HepG2 (cell line): ENCODE data around the gene DENND4A. TPM values are rescaled to one million over a fixed set of nuclear protein-coding genes. Genes with fewer than 3 reads are reported as not detected.

ENCODE experiments used
- ATAC-seq: fragments of 200-7000 bp; cut with Tn5 transposase; 3 replicates; pipeline ENCODE4 v1.9.1; 2020; ENCODE audit warnings: mild to moderate bottlenecking, moderate library complexity
- BruUV-seq: library from RNA; stranded (reverse); fragments of 400-500 nt; replicated peaks from 2 replicates; lab custom pipeline; 2021; lab: Mats Ljungman, UMichigan
- CTCF ChIA-PET: fragments of 300-600 bp; formaldehyde crosslinking; extraction: SDS; loops from one replicate; lab custom pipeline; 2021; ENCODE audit warnings: low total read pairs, inconsistent platforms, low intra/inter-chr PET ratio; lab: Yijun Ruan, JAX
- POLR2A ChIA-PET: fragments of 350-600 bp; sonication (Branson Sonifier 250); formaldehyde crosslinking; loops from one replicate; lab custom pipeline; 2020; ENCODE audit warnings: antibody characterized with exemption, inconsistent platforms; lab: Yijun Ruan, JAX
- DNase-seq: peaks from one replicate; pipeline ENCODE4 v3.0.0-alpha.2; 2015; ENCODE audit warnings: low spot score
- FAIRE-seq: peaks from 3 replicates; lab custom pipeline; 2011; peaks lifted over from hg19 to GRCh38; lab: Jason Lieb, UNC
- H2AFZ ChIP-seq: one replicate; pipeline ENCODE4 v1.6.1; 2011; ENCODE audit warnings: low read length, inconsistent platforms
- H3K27ac ChIP-seq: fragments of 300-600 bp; 3 replicates; pipeline ENCODE4 v1.8.0; 2011; ENCODE audit warnings: mixed run types, mild to moderate bottlenecking, mixed read lengths, low read length, inconsistent platforms; ENCODE audit not compliant: insufficient read depth; ENCODE audit errors: extremely low read length
- H3K27me3 ChIP-seq, 2 experiments: fragments of 200-600 bp in 1 of 2; 2 replicates in 1 of 2; 3 replicates in 1 of 2; pipeline versions ENCODE4 v1.6.0 to v1.8.0; 2011; ENCODE audit warnings: low read length in 2 of 2, mild to moderate bottlenecking in 2 of 2, moderate library complexity in 2 of 2, inconsistent platforms in 1 of 2; ENCODE audit not compliant: insufficient read depth in 2 of 2, control insufficient read depth in 1 of 2
- H3K36me3 ChIP-seq, 2 experiments: fragments of 200-600 bp in 1 of 2; replicated peaks in 1 of 2; 2 replicates in 1 of 2; 3 replicates in 1 of 2; pipeline versions ENCODE4 v1.5.1 to v1.8.0; 2011; ENCODE audit warnings: low read length in 2 of 2, inconsistent platforms in 1 of 2; ENCODE audit not compliant: insufficient read depth in 2 of 2, control insufficient read depth in 1 of 2
- H3K4me1 ChIP-seq: 2 replicates; pipeline ENCODE4 v1.5.1; 2012; ENCODE audit warnings: low read length, inconsistent platforms; ENCODE audit not compliant: insufficient read depth
- H3K4me2 ChIP-seq: 2 replicates; pipeline ENCODE4 v1.6.0; 2011; ENCODE audit warnings: low read depth, low read length, inconsistent platforms
- H3K4me3 ChIP-seq, 3 experiments: fragments of 200-600 bp in 1 of 3; sonication (generic), shearing (Covaris generic) in 1 of 3; replicated peaks in 1 of 3; 2 replicates each; pipeline ENCODE4 v1.5.1; 2011 to 2016; ENCODE audit warnings: low read length in 3 of 3, inconsistent platforms in 2 of 3, low read depth in 2 of 3, mild to moderate bottlenecking in 2 of 3, control low read depth in 1 of 3, mixed read lengths in 1 of 3; ENCODE audit not compliant: insufficient read depth in 1 of 3
- H3K79me2 ChIP-seq: one replicate; pipeline ENCODE4 v1.6.1; 2011; ENCODE audit warnings: low read length, inconsistent platforms; ENCODE audit not compliant: insufficient read depth
- H3K9ac ChIP-seq: 2 replicates; pipeline ENCODE4 v1.6.0; 2011; ENCODE audit warnings: mild to moderate bottlenecking, low read depth, low read length, inconsistent platforms; ENCODE audit not compliant: insufficient read depth
- H3K9me3 ChIP-seq: 2 replicates; pipeline ENCODE4 v1.5.1; 2012; ENCODE audit warnings: mild to moderate bottlenecking, low read length
- H4K20me1 ChIP-seq: 2 replicates; pipeline ENCODE4 v1.6.0; 2011; ENCODE audit warnings: inconsistent platforms, mild to moderate bottlenecking, low read length, moderate library complexity; ENCODE audit not compliant: insufficient read depth
- CAMTA2 ChIP-seq: sonication (generic); formaldehyde crosslinking; IDR thresholded peaks from 2 replicates; pipeline ENCODE4 v1.4.0; 2020; ENCODE audit warnings: mild to moderate bottlenecking, missing genetic modification reagents, borderline replicate concordance
- EHMT2 ChIP-seq: fragments of 200-600 bp; sonication (generic); IDR thresholded peaks from 2 replicates; pipeline ENCODE4 v1.7.0; 2017; ENCODE audit warnings: antibody characterized with exemption, low read depth, low read length, borderline replicate concordance
- GFI1 ChIP-seq: sonication (generic); formaldehyde crosslinking; IDR thresholded peaks from 2 replicates; pipeline ENCODE4 v1.5.0; 2020; ENCODE audit warnings: missing genetic modification reagents, mild to moderate bottlenecking, borderline replicate concordance
- RAD21 ChIP-seq: fragments of 450-650 bp; formaldehyde crosslinking; IDR thresholded peaks from 2 replicates; pipeline ENCODE4 v1.5.0; 2020; ENCODE audit warnings: mild to moderate bottlenecking
- UBTF ChIP-seq: sonication (generic); formaldehyde crosslinking; IDR thresholded peaks from 2 replicates; pipeline ENCODE4 v1.4.0; 2020; ENCODE audit warnings: mild to moderate bottlenecking, missing genetic modification reagents
- ZBTB1 ChIP-seq: sonication (generic); formaldehyde crosslinking; IDR thresholded peaks from 2 replicates; pipeline ENCODE4 v1.4.0; 2020; ENCODE audit warnings: missing genetic modification reagents, borderline replicate concordance
- ZFAT ChIP-seq: sonication (generic); formaldehyde crosslinking; conservative IDR thresholded peaks from 2 replicates; pipeline ENCODE4 v1.8.1; 2023; ENCODE audit warnings: missing genetic modification reagents, inconsistent platforms
- ZNF101 ChIP-seq: sonication (generic); formaldehyde crosslinking; IDR thresholded peaks from 2 replicates; pipeline ENCODE4 v1.4.0; 2020; ENCODE audit warnings: mild to moderate bottlenecking, low read depth, missing genetic modification reagents, borderline replicate concordance
- ZNF83 ChIP-seq: sonication (generic); formaldehyde crosslinking; IDR thresholded peaks from 2 replicates; pipeline ENCODE4 v1.4.0; 2020; ENCODE audit warnings: missing genetic modification reagents, mild to moderate bottlenecking, borderline replicate concordance
- ZSCAN9 ChIP-seq: IDR thresholded peaks from 2 replicates; pipeline ENCODE4 v1.6.1; 2016; ENCODE audit warnings: borderline replicate concordance
- WGBS: methylation state at CpG from one replicate; pipeline ENCODE4 v1.1.6; 2017; ENCODE audit warnings: low lambda C conversion rate; 5-methylcytosine and 5-hydroxymethylcytosine counted together
- in situ Hi-C: cut with HindIII; loops from 2 replicates; pipeline ENCODE4 v1.10.0; 2017; ENCODE audit warnings: low pct_unique_long_range_greater_than_20kb; ENCODE audit not compliant: extremely low pct_ligation_motif_present
- intact Hi-C: fragments of 100-400 bp; cut with micrococcal nuclease; formaldehyde crosslinking; loops from one replicate; pipeline ENCODE4 v1.10.0; 2022; ENCODE audit not compliant: unreplicated experiment
- polyA plus RNA-seq, 8 experiments: library from polyadenylated mRNA; depleted of rRNA in 3 of 8; stranded (reverse) in 7 of 8; unstranded in 1 of 8; fragments of >200 nt; fragmentation: Illumina TruSeq in 4 of 8; extraction: Trizol in 4 of 8; gene quantifications; 2 replicates each; pipeline versions ENCODE4 v1.2.1 to v1.2.3, GENCODE V29; 2011 to 2016; ENCODE audit warnings: low read depth in 4 of 8, missing spikeins in 1 of 8, mixed read lengths in 1 of 8; ENCODE audit not compliant: insufficient read depth in 1 of 8
- total RNA-seq, 5 experiments: library from RNA; depleted of rRNA; stranded (reverse); fragments of >200 nt; fragmentation: Illumina TruSeq; extraction: Trizol; gene quantifications; 2 replicates each; pipeline ENCODE4 v1.2.3, GENCODE V29; 2016; ENCODE audit warnings: low read depth in 1 of 5
- TF ChIP-seq, protein P1 (sequence below): sonication (generic); formaldehyde crosslinking; IDR thresholded peaks from 2 replicates; pipeline ENCODE4 v1.4.0; 2020; ENCODE audit warnings: missing genetic modification reagents
- TF ChIP-seq, protein P2 (sequence below): sonication (generic); formaldehyde crosslinking; IDR thresholded peaks from 2 replicates; pipeline ENCODE4 v1.5.0; 2020; ENCODE audit warnings: mild to moderate bottlenecking, missing genetic modification reagents, moderate library complexity
- TF ChIP-seq, protein P3 (sequence below): sonication (generic); formaldehyde crosslinking; IDR thresholded peaks from 2 replicates; pipeline ENCODE4 v1.4.0; 2020; ENCODE audit warnings: missing genetic modification reagents

Gene DENND4A
- total and polyA plus RNA-seq, 2 of the 13 experiments (the other 11 are each of a cell fraction or from before 2014, with no cell fraction given), result 13.2 to 18.6 TPM

- Histone ChIP-seq H2AFZ (no peak overlapping the region), H3K9me3 (no peaks in the 10 kb centered on the region), H3K27me3 (no peaks in the 10 kb centered on the region), H3K9ac (no peak overlapping the region), H3K4me2 (peak overlapping the region; percentile 25; the same call in 1 of the 2 replicates), H3K79me2 (no peaks in the 10 kb centered on the region), H3K27ac (peak overlapping the region; percentile 14), H3K4me3 (no peak overlapping the region), H3K4me1 (peaks cover 70% of the 10 kb centered on the region), H3K36me3 (no peaks in the 10 kb centered on the region), H4K20me1 (no peaks in the 10 kb centered on the region)
- in situ Hi-C loops (no loop called here), intact Hi-C loops (loop anchor here (2.0 kb wide), 1 partner anchor 42 kb away; no protein-coding TSS in a partner anchor)
- WGBS, result 40% methylated on average over 6 of the region's 7 CpGs
- no peak for ATAC-seq
- POLR2A ChIA-PET, result interaction anchor here (1.1 kb wide), 1 partner anchor 12 kb away, joined by 3 read pairs; no protein-coding TSS in a partner anchor
- BruUV-seq, result no TSS peak
- CTCF ChIA-PET, result no interaction called here
- DNase-seq, result peak; percentile 33
- peak; percentile 74 for FAIRE-seq
- no peak for TF ChIP-seq ZFAT (CRISPR knock-in tag)
- peak; percentile 36; the same call in 1 of the 2 replicates for TF ChIP-seq RAD21 (CRISPR knock-in tag)
- TF ChIP-seq ZBTB1 (CRISPR knock-in tag), result no peak
- no peak for TF ChIP-seq GFI1
- TF ChIP-seq, protein P1, sequence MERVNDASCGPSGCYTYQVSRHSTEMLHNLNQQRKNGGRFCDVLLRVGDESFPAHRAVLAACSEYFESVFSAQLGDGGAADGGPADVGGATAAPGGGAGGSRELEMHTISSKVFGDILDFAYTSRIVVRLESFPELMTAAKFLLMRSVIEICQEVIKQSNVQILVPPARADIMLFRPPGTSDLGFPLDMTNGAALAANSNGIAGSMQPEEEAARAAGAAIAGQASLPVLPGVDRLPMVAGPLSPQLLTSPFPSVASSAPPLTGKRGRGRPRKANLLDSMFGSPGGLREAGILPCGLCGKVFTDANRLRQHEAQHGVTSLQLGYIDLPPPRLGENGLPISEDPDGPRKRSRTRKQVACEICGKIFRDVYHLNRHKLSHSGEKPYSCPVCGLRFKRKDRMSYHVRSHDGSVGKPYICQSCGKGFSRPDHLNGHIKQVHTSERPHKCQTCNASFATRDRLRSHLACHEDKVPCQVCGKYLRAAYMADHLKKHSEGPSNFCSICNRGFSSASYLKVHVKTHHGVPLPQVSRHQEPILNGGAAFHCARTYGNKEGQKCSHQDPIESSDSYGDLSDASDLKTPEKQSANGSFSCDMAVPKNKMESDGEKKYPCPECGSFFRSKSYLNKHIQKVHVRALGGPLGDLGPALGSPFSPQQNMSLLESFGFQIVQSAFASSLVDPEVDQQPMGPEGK (CRISPR knock-in tag), result no peak
- no peak for TF ChIP-seq UBTF
- TF ChIP-seq EHMT2, result no peak
- TF ChIP-seq CAMTA2, result no peak
- no peak; the same call in 1 of the 2 replicates for TF ChIP-seq ZSCAN9 (CRISPR knock-in tag)
- TF ChIP-seq ZNF101 (CRISPR knock-in tag), result no peak
- TF ChIP-seq ZNF83 (CRISPR knock-in tag), result no peak
- TF ChIP-seq, protein P2, sequence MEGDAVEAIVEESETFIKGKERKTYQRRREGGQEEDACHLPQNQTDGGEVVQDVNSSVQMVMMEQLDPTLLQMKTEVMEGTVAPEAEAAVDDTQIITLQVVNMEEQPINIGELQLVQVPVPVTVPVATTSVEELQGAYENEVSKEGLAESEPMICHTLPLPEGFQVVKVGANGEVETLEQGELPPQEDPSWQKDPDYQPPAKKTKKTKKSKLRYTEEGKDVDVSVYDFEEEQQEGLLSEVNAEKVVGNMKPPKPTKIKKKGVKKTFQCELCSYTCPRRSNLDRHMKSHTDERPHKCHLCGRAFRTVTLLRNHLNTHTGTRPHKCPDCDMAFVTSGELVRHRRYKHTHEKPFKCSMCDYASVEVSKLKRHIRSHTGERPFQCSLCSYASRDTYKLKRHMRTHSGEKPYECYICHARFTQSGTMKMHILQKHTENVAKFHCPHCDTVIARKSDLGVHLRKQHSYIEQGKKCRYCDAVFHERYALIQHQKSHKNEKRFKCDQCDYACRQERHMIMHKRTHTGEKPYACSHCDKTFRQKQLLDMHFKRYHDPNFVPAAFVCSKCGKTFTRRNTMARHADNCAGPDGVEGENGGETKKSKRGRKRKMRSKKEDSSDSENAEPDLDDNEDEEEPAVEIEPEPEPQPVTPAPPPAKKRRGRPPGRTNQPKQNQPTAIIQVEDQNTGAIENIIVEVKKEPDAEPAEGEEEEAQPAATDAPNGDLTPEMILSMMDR (CRISPR knock-in tag), result peak; percentile 61
- TF ChIP-seq, protein P3, sequence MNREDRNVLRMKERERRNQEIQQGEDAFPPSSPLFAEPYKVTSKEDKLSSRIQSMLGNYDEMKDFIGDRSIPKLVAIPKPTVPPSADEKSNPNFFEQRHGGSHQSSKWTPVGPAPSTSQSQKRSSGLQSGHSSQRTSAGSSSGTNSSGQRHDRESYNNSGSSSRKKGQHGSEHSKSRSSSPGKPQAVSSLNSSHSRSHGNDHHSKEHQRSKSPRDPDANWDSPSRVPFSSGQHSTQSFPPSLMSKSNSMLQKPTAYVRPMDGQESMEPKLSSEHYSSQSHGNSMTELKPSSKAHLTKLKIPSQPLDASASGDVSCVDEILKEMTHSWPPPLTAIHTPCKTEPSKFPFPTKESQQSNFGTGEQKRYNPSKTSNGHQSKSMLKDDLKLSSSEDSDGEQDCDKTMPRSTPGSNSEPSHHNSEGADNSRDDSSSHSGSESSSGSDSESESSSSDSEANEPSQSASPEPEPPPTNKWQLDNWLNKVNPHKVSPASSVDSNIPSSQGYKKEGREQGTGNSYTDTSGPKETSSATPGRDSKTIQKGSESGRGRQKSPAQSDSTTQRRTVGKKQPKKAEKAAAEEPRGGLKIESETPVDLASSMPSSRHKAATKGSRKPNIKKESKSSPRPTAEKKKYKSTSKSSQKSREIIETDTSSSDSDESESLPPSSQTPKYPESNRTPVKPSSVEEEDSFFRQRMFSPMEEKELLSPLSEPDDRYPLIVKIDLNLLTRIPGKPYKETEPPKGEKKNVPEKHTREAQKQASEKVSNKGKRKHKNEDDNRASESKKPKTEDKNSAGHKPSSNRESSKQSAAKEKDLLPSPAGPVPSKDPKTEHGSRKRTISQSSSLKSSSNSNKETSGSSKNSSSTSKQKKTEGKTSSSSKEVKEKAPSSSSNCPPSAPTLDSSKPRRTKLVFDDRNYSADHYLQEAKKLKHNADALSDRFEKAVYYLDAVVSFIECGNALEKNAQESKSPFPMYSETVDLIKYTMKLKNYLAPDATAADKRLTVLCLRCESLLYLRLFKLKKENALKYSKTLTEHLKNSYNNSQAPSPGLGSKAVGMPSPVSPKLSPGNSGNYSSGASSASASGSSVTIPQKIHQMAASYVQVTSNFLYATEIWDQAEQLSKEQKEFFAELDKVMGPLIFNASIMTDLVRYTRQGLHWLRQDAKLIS (CRISPR knock-in tag), result no peak
Measured at GRCh38 chr15:65829130-65829764, 37.2 kb upstream of the DENND4A start.
